Stomach (tissue), 4 donors: ENCODE results near the gene BPIFB6.

Experiments used
- CTCF ChIP-seq, 7 experiments: fragments of 450-650 bp in 4 of 7; fragments of 200-600 bp in 3 of 7; sonication (generic) in 3 of 7; IDR thresholded peaks; one replicate each; pipeline ENCODE4 v1.5.1; 2016 to 2019; ENCODE audit warnings: antibody characterized with exemption in 7 of 7, control low read depth in 2 of 7, mild to moderate bottlenecking in 1 of 7
- POLR2A ChIP-seq, 4 donors: fragments of 450-650 bp; IDR thresholded peaks; one replicate each; pipeline ENCODE4 v1.6.1; 2016; ENCODE audit warnings: antibody characterized with exemption in 4 of 4, control low read depth in 2 of 4, mild to moderate bottlenecking in 1 of 4, moderate library complexity in 1 of 4

DNA sequence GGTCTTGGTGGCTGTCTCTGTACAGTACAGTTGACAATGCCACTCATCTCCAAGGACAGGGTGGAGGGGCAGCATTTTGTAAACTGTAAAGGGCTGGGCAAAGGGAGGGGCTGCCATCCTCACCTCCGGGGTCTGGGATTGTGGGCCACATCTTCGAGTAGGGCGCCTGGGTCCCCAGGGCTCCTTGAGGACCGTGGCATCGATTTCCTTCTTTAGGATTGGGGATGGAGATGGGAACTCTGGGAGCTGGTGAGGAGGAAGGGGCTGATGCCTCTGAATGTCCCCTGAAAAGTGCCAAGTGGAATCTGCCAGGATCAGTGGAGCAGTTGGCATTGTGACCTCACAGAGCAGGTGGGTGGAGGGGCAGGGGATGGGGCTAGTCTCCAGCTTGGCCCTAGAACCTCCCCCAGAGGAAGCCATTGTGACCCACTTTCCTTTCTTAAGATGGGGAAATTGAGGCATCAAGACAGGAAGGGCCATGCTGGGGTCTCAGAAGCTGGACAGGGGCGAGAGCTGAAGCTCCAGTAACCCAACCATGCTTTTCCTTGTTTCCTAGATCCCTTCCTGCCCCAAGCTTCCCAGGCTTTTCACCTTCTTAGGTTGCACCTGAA, 27.2 kb upstream of the BPIFB6 start, which contains the start of gene SUN5:
- TF ChIP-seq CTCF (IDR thresholded peaks at IDR 0.05): no peak
- TF ChIP-seq POLR2A (IDR thresholded peaks at IDR 0.05): no peak
